Endothelial cell of umbilical vein (primary cell): ENCODE measurements around the gene FAM43B. TPM values are rescaled to one million over a fixed set of nuclear protein-coding genes. Genes with fewer than 3 reads are reported as not detected.

Source experiments
- BruUV-seq: library from RNA; stranded (reverse); fragments of 400-500 nt; replicated peaks from 2 replicates; lab custom pipeline; 2021; lab: Mats Ljungman, UMichigan
- CTCF ChIA-PET: fragments of 300-600, 350-600 bp; sonication (Branson Sonifier 250); formaldehyde crosslinking; loops from one replicate; lab custom pipeline; 2021; ENCODE audit warnings: antibody characterized with exemption, inconsistent platforms; lab: Charles Lee
- POLR2A ChIA-PET: fragments of 300-600, 350-600 bp; sonication (Branson Sonifier 250); formaldehyde crosslinking; loops from one replicate; lab custom pipeline; 2021; ENCODE audit warnings: antibody characterized with exemption, inconsistent platforms; lab: Charles Lee
- DNase-seq: peaks from one replicate; pipeline ENCODE4 v3.0.0-alpha.2; 2011; ENCODE audit warnings: low read depth, low spot score
- FAIRE-seq: peaks from 2 replicates; lab custom pipeline; 2011; peaks lifted over from hg19 to GRCh38; lab: Jason Lieb, UNC
- H2AFZ ChIP-seq: 2 replicates; pipeline ENCODE4 v1.6.0; 2012; ENCODE audit warnings: low read depth, low read length, control low read depth, inconsistent platforms
- H3K27ac ChIP-seq: 2 replicates; pipeline ENCODE4 v1.5.1; 2011; ENCODE audit warnings: low read depth, mild to moderate bottlenecking, control low read depth, low read length, moderate library complexity; ENCODE audit not compliant: insufficient read depth
- H3K27me3 ChIP-seq, 2 experiments: 2 replicates each; pipeline versions ENCODE4 v1.6.0 to v1.6.1; 2011; ENCODE audit warnings: low read length in 2 of 2, mixed read lengths in 1 of 2; ENCODE audit not compliant: control insufficient read depth in 2 of 2, insufficient read depth in 2 of 2
- H3K36me3 ChIP-seq, 2 experiments: 2 replicates in 1 of 2; 3 replicates in 1 of 2; pipeline ENCODE4 v1.5.1; 2011; ENCODE audit warnings: low read length in 2 of 2, mild to moderate bottlenecking in 1 of 2, moderate library complexity in 1 of 2; ENCODE audit not compliant: control insufficient read depth in 2 of 2, insufficient read depth in 2 of 2; ENCODE audit errors: extremely low read depth in 1 of 2
- H3K4me1 ChIP-seq: 3 replicates; pipeline ENCODE4 v1.5.1; 2011; ENCODE audit warnings: mild to moderate bottlenecking, low read length; ENCODE audit not compliant: control insufficient read depth, insufficient read depth; ENCODE audit errors: extremely low read depth
- H3K4me2 ChIP-seq: 2 replicates; pipeline ENCODE4 v1.6.1; 2011; ENCODE audit warnings: low read length, control low read depth, mixed read lengths; ENCODE audit not compliant: insufficient read depth
- H3K4me3 ChIP-seq, 3 experiments: fragments of 200-600 bp in 1 of 3; sonication (generic), shearing (Covaris generic) in 1 of 3; replicated peaks in 1 of 3; 2 replicates each; pipeline ENCODE4 v1.5.1; 2011 to 2016; ENCODE audit warnings: control low read depth in 3 of 3, low read length in 3 of 3, mild to moderate bottlenecking in 2 of 3, inconsistent platforms in 1 of 3, low read depth in 1 of 3, moderate library complexity in 1 of 3; ENCODE audit not compliant: insufficient read depth in 1 of 3
- H3K79me2 ChIP-seq: 2 replicates; pipeline ENCODE4 v1.6.0; 2012; ENCODE audit warnings: low read length, inconsistent platforms; ENCODE audit not compliant: control insufficient read depth, insufficient read depth
- H3K9ac ChIP-seq: replicated peaks from 2 replicates; pipeline ENCODE3; 2011; ENCODE audit warnings: low read length, control low read depth; ENCODE audit not compliant: insufficient read depth; ENCODE audit errors: extremely low read depth
- H3K9me1 ChIP-seq: replicated peaks from 3 replicates; pipeline ENCODE4 v1.6.0; 2011; ENCODE audit warnings: mild to moderate bottlenecking, low read length; ENCODE audit not compliant: control insufficient read depth, insufficient read depth; ENCODE audit errors: extremely low read depth
- H3K9me3 ChIP-seq: replicated peaks from 2 replicates; pipeline ENCODE4 v1.5.1; 2012; ENCODE audit warnings: low read length, inconsistent platforms; ENCODE audit not compliant: control insufficient read depth, insufficient read depth
- H4K20me1 ChIP-seq: replicated peaks from 2 replicates; pipeline ENCODE3; 2011; ENCODE audit warnings: mild to moderate bottlenecking, low read length; ENCODE audit not compliant: control insufficient read depth, insufficient read depth; ENCODE audit errors: extremely low read depth
- EZH2 ChIP-seq: IDR thresholded peaks from 2 replicates; pipeline ENCODE4 v1.6.1; 2012; ENCODE audit warnings: borderline replicate concordance, low read depth, mild to moderate bottlenecking, moderate library complexity, low read length, inconsistent platforms; ENCODE audit not compliant: severe bottlenecking
- FOS ChIP-seq: IDR thresholded peaks from 2 replicates; pipeline ENCODE4 v1.6.1; 2011; ENCODE audit warnings: mild to moderate bottlenecking, low read length, moderate library complexity, borderline replicate concordance; ENCODE audit not compliant: insufficient read depth
- GATA2 ChIP-seq: IDR thresholded peaks from 2 replicates; pipeline ENCODE4 v1.7.0; 2011; ENCODE audit warnings: low read depth, mild to moderate bottlenecking, moderate library complexity, mixed read lengths, low read length; ENCODE audit not compliant: insufficient read length, insufficient read depth
- JUN ChIP-seq: IDR thresholded peaks from 2 replicates; pipeline ENCODE4 v1.6.1; 2011; ENCODE audit warnings: borderline replicate concordance, low read depth; ENCODE audit not compliant: insufficient read length, insufficient read depth
- MYC ChIP-seq: IDR thresholded peaks from one replicate; pipeline ENCODE4 v1.6.1; 2011; ENCODE audit warnings: mild to moderate bottlenecking, low read depth, low read length
- POLR2A ChIP-seq: IDR thresholded peaks from 2 replicates; pipeline ENCODE4 v1.6.1; 2012; ENCODE audit warnings: low read depth, mild to moderate bottlenecking, control low read depth, low read length
- POLR2AphosphoS5 ChIP-seq: IDR thresholded peaks from 2 replicates; pipeline ENCODE4 v1.6.1; 2012; ENCODE audit warnings: low read depth, mild to moderate bottlenecking, control low read depth, low read length, moderate library complexity; ENCODE audit not compliant: insufficient read depth
- dilution Hi-C: fragments of 300-500 bp; cut with MboI; formaldehyde crosslinking; loops from one replicate; pipeline ENCODE4 v1.15.0; 2019; ENCODE audit warnings: low sequenced_read_pairs; ENCODE audit not compliant: extremely low pct_ligation_motif_present
- intact Hi-C: fragments of 100-400 bp; cut with micrococcal nuclease; formaldehyde crosslinking; loops from one replicate; pipeline ENCODE4 v1.10.0; 2022
- polyA plus RNA-seq, 4 experiments: library from polyadenylated mRNA; depleted of rRNA in 3 of 4; stranded (reverse) in 3 of 4; unstranded in 1 of 4; fragments of >200 nt; gene quantifications; 2 replicates each; pipeline versions ENCODE4 v1.2.1 to v1.2.3, GENCODE V29; 2011 to 2012; ENCODE audit warnings: missing spikeins in 1 of 4
- total RNA-seq: library from RNA; stranded (reverse); gene quantifications from 2 replicates; pipeline ENCODE4 v1.2.3, GENCODE V29; 2021
- TF ChIP-seq, protein P1 (sequence below), 2 donors: IDR thresholded peaks; 1 replicate in 1 of 2; 2 replicates in 1 of 2; pipeline ENCODE4 v1.5.1; 2011; ENCODE audit warnings: low read length in 2 of 2, mild to moderate bottlenecking in 2 of 2, moderate library complexity in 2 of 2, control low read depth in 1 of 2, inconsistent platforms in 1 of 2, low read depth in 1 of 2; ENCODE audit not compliant: insufficient read depth in 1 of 2; ENCODE audit errors: extremely low read depth in 1 of 2
- TF ChIP-seq, protein P2 (sequence below): IDR thresholded peaks from 2 replicates; pipeline ENCODE4 v1.6.1; 2011; ENCODE audit not compliant: insufficient read depth, insufficient read length

The FAM43B gene
- total and polyA plus RNA-seq, 2 donors (not counting 3 experiments of a cell fraction or from before 2014, with no cell fraction given), result not detected

DNA sequence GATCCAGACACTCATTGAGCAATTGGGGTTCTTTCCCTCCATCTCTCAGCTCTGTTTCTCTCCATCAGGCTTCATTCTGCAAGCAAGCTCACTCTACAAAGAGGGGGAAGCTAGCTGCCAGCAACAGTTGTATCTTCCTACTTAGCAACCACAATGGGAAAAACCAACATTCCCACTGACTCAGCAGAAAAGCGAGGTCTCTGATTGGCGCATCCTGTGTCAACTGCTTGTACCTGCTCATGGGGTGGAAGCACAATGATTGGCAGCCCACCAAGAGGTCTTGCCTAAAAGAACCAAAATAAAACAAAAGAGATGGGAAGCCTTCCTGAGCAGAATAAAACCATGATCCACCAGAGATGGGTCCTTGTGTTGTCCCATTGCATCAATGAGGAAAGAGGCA lies 32.5 kb downstream of the FAM43B start:
- Histone ChIP-seq H3K27me3 (peaks cover 2 to 7% of the 10 kb centered on the region in 2 experiments), H3K4me3 (no peak overlapping the region), H4K20me1 (no peaks in the 10 kb centered on the region), H3K9ac (no peak overlapping the region), H3K4me2 (no peak overlapping the region), H3K79me2 (no peaks in the 10 kb centered on the region), H3K9me3 (no peaks in the 10 kb centered on the region), H3K36me3 (no peaks in the 10 kb centered on the region), H2AFZ (no peak overlapping the region), H3K9me1 (no peaks in the 10 kb centered on the region), H3K27ac (no peak overlapping the region), H3K4me1 (peaks cover 12% of the 10 kb centered on the region)
- intact Hi-C loops (no loop called here), dilution Hi-C loops (no loop called here)
- ChIA-PET CTCF (interaction anchor here (1.9 to 4.2 kb wide), 2 partner anchors 10 to 46 kb away, joined by 4 to 25 read pairs; no protein-coding TSS in a partner anchor), POLR2A (no interaction called here)
- TF ChIP-seq, protein P1, sequence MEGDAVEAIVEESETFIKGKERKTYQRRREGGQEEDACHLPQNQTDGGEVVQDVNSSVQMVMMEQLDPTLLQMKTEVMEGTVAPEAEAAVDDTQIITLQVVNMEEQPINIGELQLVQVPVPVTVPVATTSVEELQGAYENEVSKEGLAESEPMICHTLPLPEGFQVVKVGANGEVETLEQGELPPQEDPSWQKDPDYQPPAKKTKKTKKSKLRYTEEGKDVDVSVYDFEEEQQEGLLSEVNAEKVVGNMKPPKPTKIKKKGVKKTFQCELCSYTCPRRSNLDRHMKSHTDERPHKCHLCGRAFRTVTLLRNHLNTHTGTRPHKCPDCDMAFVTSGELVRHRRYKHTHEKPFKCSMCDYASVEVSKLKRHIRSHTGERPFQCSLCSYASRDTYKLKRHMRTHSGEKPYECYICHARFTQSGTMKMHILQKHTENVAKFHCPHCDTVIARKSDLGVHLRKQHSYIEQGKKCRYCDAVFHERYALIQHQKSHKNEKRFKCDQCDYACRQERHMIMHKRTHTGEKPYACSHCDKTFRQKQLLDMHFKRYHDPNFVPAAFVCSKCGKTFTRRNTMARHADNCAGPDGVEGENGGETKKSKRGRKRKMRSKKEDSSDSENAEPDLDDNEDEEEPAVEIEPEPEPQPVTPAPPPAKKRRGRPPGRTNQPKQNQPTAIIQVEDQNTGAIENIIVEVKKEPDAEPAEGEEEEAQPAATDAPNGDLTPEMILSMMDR (IDR thresholded peaks at IDR 0.05; ENCODE audit: extremely low read depth in 1 of 2, insufficient read depth in 1 of 2, low read depth in 1 of 2, low read length in 2 of 2), result no peak
- TF ChIP-seq EZH2 (no peak), POLR2A (no peak), FOS (no peak), GATA2 (no peak), POLR2AphosphoS5 (no peak), MYC (no peak), JUN (no peak)
- TF ChIP-seq, protein P2, sequence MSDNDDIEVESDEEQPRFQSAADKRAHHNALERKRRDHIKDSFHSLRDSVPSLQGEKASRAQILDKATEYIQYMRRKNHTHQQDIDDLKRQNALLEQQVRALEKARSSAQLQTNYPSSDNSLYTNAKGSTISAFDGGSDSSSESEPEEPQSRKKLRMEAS, result no peak
- FAIRE-seq (no peak), DNase-seq (no peak)
- no TSS peak for BruUV-seq
